HCT116 (cell line): ENCODE data around the gene CCDC116. TPM values are rescaled to one million over a fixed set of nuclear protein-coding genes. Genes with fewer than 3 reads are reported as not detected.

Experiments
- ATAC-seq: fragments of 200-7000 bp; cut with Tn5 transposase; 2 replicates; pipeline ENCODE4 v1.9.1; 2020; ENCODE audit warnings: mild to moderate bottlenecking, moderate library complexity
- BruUV-seq: library from RNA; stranded (reverse); fragments of 400-500 nt; replicated peaks from 2 replicates; lab custom pipeline; 2021; lab: Mats Ljungman, UMichigan
- CTCF ChIA-PET: fragments of 300-600 bp; sonication (Branson Sonifier 250); formaldehyde crosslinking; loops from one replicate; lab custom pipeline; 2021; ENCODE audit warnings: antibody characterized with exemption; lab: Charles Lee
- POLR2A ChIA-PET: fragments of 300-600, 350-600 bp; sonication (Branson Sonifier 250); formaldehyde crosslinking; loops from one replicate; lab custom pipeline; 2021; ENCODE audit warnings: antibody characterized with exemption; lab: Charles Lee
- RAD21 ChIA-PET, 2 experiments: fragments of 300-600 bp; sonication (Branson Sonifier 250); formaldehyde crosslinking; loops; one replicate each; lab custom pipeline; 2023; ENCODE audit warnings: low total read pairs in 2 of 2; ENCODE audit not compliant: uncharacterized antibody in 2 of 2, unreplicated experiment in 2 of 2, low non-redundant PET in 1 of 2; lab: Charles Lee
- DNase-seq: peaks from one replicate; pipeline ENCODE4 v3.0.0-alpha.2; 2010; ENCODE audit warnings: low read depth, low spot score
- H2AFZ ChIP-seq: fragments of 200-600 bp; shearing (Covaris generic), sonication (generic); 2 replicates; pipeline ENCODE4 v1.6.1; 2017; ENCODE audit warnings: low read depth, mixed run types, mixed read lengths, antibody characterized with exemption, low read length; ENCODE audit not compliant: poor library complexity, severe bottlenecking
- H3K27ac ChIP-seq: 2 replicates; pipeline ENCODE4 v1.5.1; 2012; ENCODE audit warnings: low read depth, low read length
- H3K27me3 ChIP-seq: fragments of 200-600 bp; sonication (generic); 2 replicates; pipeline ENCODE4 v1.6.1; 2016; ENCODE audit warnings: mixed run types, low read length, mixed read lengths; ENCODE audit not compliant: insufficient read depth
- H3K36me3 ChIP-seq, 2 experiments: fragments of 200-500 bp in 1 of 2; fragments of 200-600 bp in 1 of 2; sonication (Bioruptor generic) in 1 of 2; sonication (generic) in 1 of 2; 2 replicates each; pipeline versions ENCODE4 v1.5.1 to v1.6.1; 2014 to 2016; ENCODE audit warnings: low read length in 2 of 2, inconsistent platforms in 1 of 2, mixed read lengths in 1 of 2, mixed run types in 1 of 2; ENCODE audit not compliant: insufficient read depth in 2 of 2, control insufficient read depth in 1 of 2
- H3K4me1 ChIP-seq, 2 experiments: fragments of 200-600 bp in 1 of 2; sonication (generic) in 1 of 2; 2 replicates each; pipeline versions ENCODE4 v1.5.1 to v1.6.1; 2012 to 2017; ENCODE audit warnings: low read length in 2 of 2, inconsistent platforms in 1 of 2, mild to moderate bottlenecking in 1 of 2, mixed read lengths in 1 of 2, mixed run types in 1 of 2, moderate library complexity in 1 of 2; ENCODE audit not compliant: insufficient read depth in 2 of 2, control insufficient read depth in 1 of 2
- H3K4me2 ChIP-seq: fragments of 200-600 bp; sonication (generic); 2 replicates; pipeline ENCODE4 v1.6.1; 2017; ENCODE audit warnings: mixed run types, low read length, mixed read lengths
- H3K4me3 ChIP-seq, 2 experiments: fragments of 200-600 bp in 1 of 2; sonication (generic) in 1 of 2; replicated peaks in 1 of 2; 2 replicates each; pipeline ENCODE4 v1.5.1; 2011 to 2016; ENCODE audit warnings: low read length in 2 of 2, control low read depth in 1 of 2, low read depth in 1 of 2, mild to moderate bottlenecking in 1 of 2, mixed read lengths in 1 of 2, mixed run types in 1 of 2
- H3K79me2 ChIP-seq: fragments of 200-600 bp; sonication (generic); 2 replicates; pipeline ENCODE4 v1.6.1; 2017; ENCODE audit warnings: mild to moderate bottlenecking, mixed run types, low read length, moderate library complexity, mixed read lengths; ENCODE audit not compliant: insufficient read depth
- H3K9ac ChIP-seq: fragments of 200-600 bp; sonication (generic); 2 replicates; pipeline ENCODE4 v1.6.1; 2016; ENCODE audit warnings: low read length, mixed read lengths
- H3K9me2 ChIP-seq: fragments of 200-600 bp; sonication (generic), shearing (Covaris generic); 2 replicates; pipeline ENCODE4 v1.6.1; 2017; ENCODE audit warnings: mixed run types, mild to moderate bottlenecking, moderate library complexity; ENCODE audit not compliant: insufficient read depth
- H3K9me3 ChIP-seq, 2 experiments: fragments of 200-500 bp in 1 of 2; fragments of 200-600 bp in 1 of 2; sonication (Bioruptor generic) in 1 of 2; sonication (generic) in 1 of 2; 2 replicates each; pipeline ENCODE4 v1.6.1; 2014 to 2017; ENCODE audit warnings: low read length in 2 of 2, mixed read lengths in 2 of 2, inconsistent platforms in 1 of 2, low read depth in 1 of 2, mild to moderate bottlenecking in 1 of 2, mixed run types in 1 of 2, moderate library complexity in 1 of 2; ENCODE audit not compliant: control insufficient read depth in 1 of 2, insufficient read depth in 1 of 2
- H4K20me1 ChIP-seq: fragments of 200-600 bp; sonication (generic), shearing (Covaris generic); 2 replicates; pipeline ENCODE4 v1.6.1; 2017; ENCODE audit warnings: mixed run types, mild to moderate bottlenecking, moderate library complexity; ENCODE audit not compliant: insufficient read depth
- CBX3 ChIP-seq: IDR thresholded peaks from 2 replicates; pipeline ENCODE4 v1.6.1; 2012; ENCODE audit warnings: low read depth
- EGR1 ChIP-seq: IDR thresholded peaks from 2 replicates; pipeline ENCODE4 v1.6.1; 2012; ENCODE audit warnings: low read depth
- EZH2 ChIP-seq: fragments of 200-600 bp; sonication (generic); IDR thresholded peaks from 2 replicates; pipeline ENCODE4 v1.6.1; 2017; ENCODE audit warnings: antibody characterized with exemption, mixed run types
- JUND ChIP-seq: IDR thresholded peaks from 2 replicates; pipeline ENCODE4 v1.6.1; 2012
- POLR2A ChIP-seq: IDR thresholded peaks from 2 replicates; pipeline ENCODE4 v1.7.0; 2011; ENCODE audit warnings: borderline replicate concordance; ENCODE audit not compliant: insufficient read depth, insufficient read length; ENCODE audit errors: extremely low read depth
- POLR2AphosphoS5 ChIP-seq: IDR thresholded peaks from 2 replicates; pipeline ENCODE4 v1.6.1; 2011; ENCODE audit warnings: mild to moderate bottlenecking, low read depth, low read length, moderate library complexity
- RAD21 ChIP-seq: IDR thresholded peaks from 2 replicates; pipeline ENCODE4 v1.6.1; 2012; ENCODE audit warnings: low read depth, mild to moderate bottlenecking
- SIN3A ChIP-seq: IDR thresholded peaks from 2 replicates; pipeline ENCODE4 v1.6.1; 2012; ENCODE audit warnings: low read depth
- TCF7L2 ChIP-seq: IDR thresholded peaks from 2 replicates; pipeline ENCODE4 v1.7.0; 2011; ENCODE audit warnings: borderline replicate concordance, inconsistent platforms; ENCODE audit not compliant: insufficient read depth, insufficient read length; ENCODE audit errors: extremely low read depth
- intact Hi-C: fragments of 100-400 bp; cut with micrococcal nuclease; formaldehyde crosslinking; loops from 2 replicates; pipeline ENCODE4 v1.10.0; 2022
- total RNA-seq: library from RNA; stranded (reverse); gene quantifications from one replicate; pipeline ENCODE4 v1.2.1, GENCODE V29; 2021; ENCODE audit not compliant: unreplicated experiment
- TF ChIP-seq, protein P1 (sequence below), 3 experiments: fragments of 200-600 bp in 1 of 3; sonication (generic) in 1 of 3; IDR thresholded peaks in 2 of 3; conservative IDR thresholded peaks in 1 of 3; 2 replicates each; pipeline ENCODE4 v1.5.1; 2012 to 2017; ENCODE audit warnings: low read depth in 2 of 3, low read length in 2 of 3, antibody characterized with exemption in 1 of 3, borderline replicate concordance in 1 of 3, control low read depth in 1 of 3, mild to moderate bottlenecking in 1 of 3, mixed read lengths in 1 of 3, mixed run types in 1 of 3, moderate library complexity in 1 of 3; ENCODE audit not compliant: insufficient read depth in 1 of 3
- TF ChIP-seq, protein P2 (sequence below): IDR thresholded peaks from 2 replicates; pipeline ENCODE4 v1.6.1; 2012

The CCDC116 gene
- total RNA-seq, 1 experiment from 2014 or later: 0.66 TPM

- peak overlapping the region; percentile 18 to 70 for H3K4me3 ChIP-seq
- ChIA-PET RAD21 (no interaction called here), POLR2A (no interaction called here), CTCF (no interaction called here)
- no TSS peak for BruUV-seq
- peaks cover 8% of the 10 kb centered on the region; the same call in 1 of the 2 replicates for H3K79me2 ChIP-seq
- H3K9ac ChIP-seq: peak overlapping the region; percentile 63
- H3K36me3 ChIP-seq: peaks cover 0 to 8% of the 10 kb centered on the region in 2 experiments; a peak in 1 of 4 replicates
- H3K9me3 ChIP-seq: no peaks in the 10 kb centered on the region
- TF ChIP-seq EZH2: no peak
- H3K9me2 ChIP-seq: no peaks in the 10 kb centered on the region
- H3K4me1 ChIP-seq: peaks cover 4 to 27% of the 10 kb centered on the region in 2 experiments; a peak in 3 of 4 replicates
- peak overlapping the region; percentile 74 for H3K27ac ChIP-seq
- no peak overlapping the region for H2AFZ ChIP-seq
- H3K4me2 ChIP-seq: peak overlapping the region; percentile 98
- DNase-seq (no peak), ATAC-seq (peak; percentile 31; the same call in 1 of the 2 replicates)
- no peaks in the 10 kb centered on the region for H3K27me3 ChIP-seq
- no peaks in the 10 kb centered on the region for H4K20me1 ChIP-seq
- intact Hi-C loops: no loop called here
Measured at GRCh38 chr22:21657020-21657359, 24.4 kb downstream of the CCDC116 start.

DNA sequence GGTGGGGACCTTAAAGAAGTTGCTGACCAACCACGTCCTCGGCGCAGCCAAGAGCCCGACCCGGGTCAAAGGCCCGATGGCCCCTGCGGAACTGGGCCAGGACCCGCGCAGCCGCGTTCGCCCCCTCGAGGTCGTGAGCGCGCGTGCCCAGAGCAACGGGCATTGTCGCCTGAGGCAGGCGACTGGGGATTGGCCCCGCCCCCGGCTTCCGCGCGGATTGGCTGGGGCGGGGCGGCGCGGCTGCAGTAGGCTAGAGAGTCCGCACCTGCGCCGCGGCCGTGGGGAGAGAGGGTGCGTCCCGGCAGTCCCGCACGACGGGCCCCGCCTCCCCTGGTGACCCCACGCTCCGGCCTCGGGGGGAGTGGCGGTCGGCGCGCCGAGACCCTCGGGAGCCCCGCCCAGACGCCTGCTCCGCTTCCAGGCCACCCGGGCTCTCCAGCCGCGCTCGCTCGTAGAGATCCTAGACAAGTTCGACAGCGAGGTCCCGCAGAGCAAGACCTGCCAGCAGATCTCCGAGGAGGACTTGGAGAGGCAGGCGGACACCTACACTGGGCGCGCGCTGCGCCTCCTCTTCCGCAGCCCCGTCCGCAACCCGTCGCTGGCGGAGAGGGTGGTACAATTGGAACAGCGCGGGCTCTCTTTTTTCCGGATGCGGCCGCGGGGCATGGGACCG lies 24.9 kb downstream of the CCDC116 start:
- BruUV-seq: no TSS peak
- CTCF ChIA-PET: interaction anchor here (0.7 kb wide), 1 partner anchor 11 kb away, joined by 4 read pairs; no protein-coding TSS in a partner anchor
- Histone ChIP-seq H3K4me2 (peak overlapping the region; percentile 98), H3K36me3 (peaks cover 0 to 8% of the 10 kb centered on the region in 2 experiments; a peak in 1 of 4 replicates), H3K9ac (peak overlapping the region; percentile 63), H3K27me3 (no peaks in the 10 kb centered on the region), H2AFZ (no peak overlapping the region), H3K9me3 (no peaks in the 10 kb centered on the region), H4K20me1 (no peaks in the 10 kb centered on the region), H3K79me2 (peaks cover 6% of the 10 kb centered on the region; the same call in 1 of the 2 replicates), H3K4me3 (peak overlapping the region; percentile 61 to 70), H3K9me2 (no peaks in the 10 kb centered on the region), H3K27ac (peak overlapping the region; percentile 74), H3K4me1 (peaks cover 4 to 27% of the 10 kb centered on the region in 2 experiments; a peak in 3 of 4 replicates)
- RAD21 ChIA-PET: no interaction called here
- ATAC-seq (peak; percentile 96), DNase-seq (peak; percentile 31)
- intact Hi-C loops: no loop called here
- TF ChIP-seq CBX3: no peak; the same call in 1 of the 2 replicates
- TF ChIP-seq EGR1: peak; percentile 54
- no peak for TF ChIP-seq TCF7L2
- TF ChIP-seq, protein P1, sequence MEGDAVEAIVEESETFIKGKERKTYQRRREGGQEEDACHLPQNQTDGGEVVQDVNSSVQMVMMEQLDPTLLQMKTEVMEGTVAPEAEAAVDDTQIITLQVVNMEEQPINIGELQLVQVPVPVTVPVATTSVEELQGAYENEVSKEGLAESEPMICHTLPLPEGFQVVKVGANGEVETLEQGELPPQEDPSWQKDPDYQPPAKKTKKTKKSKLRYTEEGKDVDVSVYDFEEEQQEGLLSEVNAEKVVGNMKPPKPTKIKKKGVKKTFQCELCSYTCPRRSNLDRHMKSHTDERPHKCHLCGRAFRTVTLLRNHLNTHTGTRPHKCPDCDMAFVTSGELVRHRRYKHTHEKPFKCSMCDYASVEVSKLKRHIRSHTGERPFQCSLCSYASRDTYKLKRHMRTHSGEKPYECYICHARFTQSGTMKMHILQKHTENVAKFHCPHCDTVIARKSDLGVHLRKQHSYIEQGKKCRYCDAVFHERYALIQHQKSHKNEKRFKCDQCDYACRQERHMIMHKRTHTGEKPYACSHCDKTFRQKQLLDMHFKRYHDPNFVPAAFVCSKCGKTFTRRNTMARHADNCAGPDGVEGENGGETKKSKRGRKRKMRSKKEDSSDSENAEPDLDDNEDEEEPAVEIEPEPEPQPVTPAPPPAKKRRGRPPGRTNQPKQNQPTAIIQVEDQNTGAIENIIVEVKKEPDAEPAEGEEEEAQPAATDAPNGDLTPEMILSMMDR (IDR thresholded peaks at IDR 0.05 in 2 of 3, conservative IDR thresholded peaks at IDR 0.05 in 1 of 3; ENCODE audit: borderline replicate concordance in 1 of 3, insufficient read depth in 1 of 3, low read depth in 2 of 3, low read length in 2 of 3): peak in 2 of 3 experiments; percentile 22 to 27; a peak in 3 of 6 replicates
- TF ChIP-seq, protein P2, sequence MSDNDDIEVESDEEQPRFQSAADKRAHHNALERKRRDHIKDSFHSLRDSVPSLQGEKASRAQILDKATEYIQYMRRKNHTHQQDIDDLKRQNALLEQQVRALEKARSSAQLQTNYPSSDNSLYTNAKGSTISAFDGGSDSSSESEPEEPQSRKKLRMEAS: peak; percentile 82
- no peak for TF ChIP-seq RAD21
- TF ChIP-seq JUND: no peak
- peak; percentile 81 for TF ChIP-seq POLR2AphosphoS5
- peak; percentile 64 for TF ChIP-seq POLR2A
- peak; percentile 67; the same call in 1 of the 2 replicates for TF ChIP-seq SIN3A
- POLR2A ChIA-PET: no interaction called here
